ENCODE measurements around the gene ARHGAP28. TPM values are rescaled to one million over a fixed set of nuclear protein-coding genes. Genes with fewer than 3 reads are reported as not detected.

The ARHGAP28 gene
- total RNA-seq, 1 experiment from 2014 or later, result 9.2 TPM

DNA sequence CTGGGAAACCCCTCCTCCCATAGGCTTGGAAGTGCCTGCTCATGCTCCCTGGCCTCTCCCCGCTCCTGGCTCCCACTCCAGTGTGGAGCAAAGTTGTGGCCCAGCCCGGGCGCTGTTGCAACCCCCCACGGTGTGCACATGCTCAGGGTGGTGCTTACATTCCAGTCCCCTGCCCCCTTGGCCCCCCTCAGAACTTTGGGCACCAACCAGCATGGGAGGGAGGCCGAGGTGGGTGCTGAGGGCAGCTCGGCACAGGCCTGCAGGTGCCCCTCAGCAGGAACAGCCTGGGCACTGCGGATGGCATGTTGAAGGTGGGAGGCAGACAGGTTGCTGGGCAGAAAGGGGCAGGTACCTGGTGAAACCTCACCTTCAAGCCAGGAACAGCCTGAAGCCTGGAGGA, 125.3 kb downstream of the ARHGAP28 start:
- Histone ChIP-seq H3K79me1 (ENCODE audit: insufficient read depth, low read depth, low read length, poor library complexity, severe bottlenecking) (no peaks in the 10 kb centered on the region), H2BK15ac (ENCODE audit: low read depth, low read length) (no peak overlapping the region), H3K18ac (ENCODE audit: insufficient read length, low read depth, low read length) (no peak overlapping the region), H3K27ac (ENCODE audit: insufficient read length, low read depth, low read length) (no peak overlapping the region), H3K4ac (ENCODE audit: low read depth, low read length) (no peak overlapping the region), H3K56ac (ENCODE audit: insufficient read length, low read depth, low read length) (no peak overlapping the region), H3K23ac (ENCODE audit: insufficient read length, low read depth, low read length) (no peak overlapping the region), H3K9me3 (ENCODE audit: control insufficient read depth, low read depth, low read length) (no peaks in the 10 kb centered on the region), H2BK20ac (ENCODE audit: low read depth, low read length, poor library complexity, severe bottlenecking) (no peak overlapping the region), H4K5ac (ENCODE audit: insufficient read length, low read depth, low read length) (no peak overlapping the region), H3K27me3 (ENCODE audit: insufficient read depth, low read length) (no peaks in the 10 kb centered on the region), H2BK120ac (ENCODE audit: low read depth, low read length, poor library complexity, severe bottlenecking) (no peak overlapping the region), H2BK12ac (ENCODE audit: insufficient read length, low read depth, low read length) (no peak overlapping the region), H2BK5ac (ENCODE audit: insufficient read length, low read length) (no peak overlapping the region), H2AFZ (ENCODE audit: low read length) (no peak overlapping the region), H2AK5ac (ENCODE audit: insufficient read length, low read length) (no peak overlapping the region), H4K20me1 (ENCODE audit: control insufficient read depth, insufficient read depth, insufficient read length) (no peaks in the 10 kb centered on the region), H4K91ac (ENCODE audit: insufficient read length, low read depth, low read length) (no peak overlapping the region), H3K79me2 (ENCODE audit: insufficient read depth, low read length) (no peaks in the 10 kb centered on the region), H3K23me2 (ENCODE audit: insufficient read length, low read depth, low read length, poor library complexity, severe bottlenecking) (no peaks in the 10 kb centered on the region), H3K14ac (ENCODE audit: insufficient read depth, low read length) (no peak overlapping the region), H3K9ac (ENCODE audit: extremely low read depth, insufficient read length, low read length) (no peak overlapping the region), H3K4me1 (ENCODE audit: insufficient read depth, low read length) (no peaks in the 10 kb centered on the region), H3K4me2 (ENCODE audit: insufficient read depth, insufficient read length, low read length) (no peak overlapping the region), H4K8ac (replicated peaks; ENCODE audit: insufficient read length, low read depth, low read length) (no peak overlapping the region), H3T11ph (ENCODE audit: low read length) (no peak overlapping the region)
- Mint-ChIP-seq H3K27ac (no peak overlapping the region), H3K4me3 (no peak overlapping the region), H3K4me1 (peaks cover 7 to 12% of the 10 kb centered on the region in 2 experiments), H3K36me3 (ENCODE audit: insufficient read depth in 1 of 3, low read depth in 3 of 3) (peaks cover 36 to 40% (median 37%) of the 10 kb centered on the region in 3 experiments), H3K27me3 (ENCODE audit: low read depth) (no peaks in the 10 kb centered on the region), H3K9me3 (peaks cover 16 to 31% of the 10 kb centered on the region in 2 experiments)
- TF ChIP-seq, protein P1, sequence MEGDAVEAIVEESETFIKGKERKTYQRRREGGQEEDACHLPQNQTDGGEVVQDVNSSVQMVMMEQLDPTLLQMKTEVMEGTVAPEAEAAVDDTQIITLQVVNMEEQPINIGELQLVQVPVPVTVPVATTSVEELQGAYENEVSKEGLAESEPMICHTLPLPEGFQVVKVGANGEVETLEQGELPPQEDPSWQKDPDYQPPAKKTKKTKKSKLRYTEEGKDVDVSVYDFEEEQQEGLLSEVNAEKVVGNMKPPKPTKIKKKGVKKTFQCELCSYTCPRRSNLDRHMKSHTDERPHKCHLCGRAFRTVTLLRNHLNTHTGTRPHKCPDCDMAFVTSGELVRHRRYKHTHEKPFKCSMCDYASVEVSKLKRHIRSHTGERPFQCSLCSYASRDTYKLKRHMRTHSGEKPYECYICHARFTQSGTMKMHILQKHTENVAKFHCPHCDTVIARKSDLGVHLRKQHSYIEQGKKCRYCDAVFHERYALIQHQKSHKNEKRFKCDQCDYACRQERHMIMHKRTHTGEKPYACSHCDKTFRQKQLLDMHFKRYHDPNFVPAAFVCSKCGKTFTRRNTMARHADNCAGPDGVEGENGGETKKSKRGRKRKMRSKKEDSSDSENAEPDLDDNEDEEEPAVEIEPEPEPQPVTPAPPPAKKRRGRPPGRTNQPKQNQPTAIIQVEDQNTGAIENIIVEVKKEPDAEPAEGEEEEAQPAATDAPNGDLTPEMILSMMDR (conservative IDR thresholded peaks at IDR 0.05), result no peak
- no peak for DNase-seq
- no CpG with 5 or more reads among the region's 7 CpGs for WGBS (ENCODE audit: extremely low coverage, insufficient read length, low lambda C conversion rate)
